ACC112 (cell line): ENCODE results near the gene ADGRD1.

Source experiments
- H2AFZ ChIP-seq: fragments of 200-600 bp; sonication (generic); one replicate; pipeline ENCODE4 v1.6.0; 2017; ENCODE audit warnings: antibody characterized with exemption, low read length; ENCODE audit not compliant: unreplicated experiment
- H3K27ac ChIP-seq: fragments of 200-600 bp; sonication (generic); 2 replicates; pipeline ENCODE4 v1.5.1; 2014; ENCODE audit warnings: low read depth, mild to moderate bottlenecking, antibody characterized with exemption, low read length, moderate library complexity
- H3K27me3 ChIP-seq: fragments of 200-600 bp; sonication (generic); 2 replicates; pipeline ENCODE4 v1.6.1; 2014; ENCODE audit warnings: mild to moderate bottlenecking, antibody characterized with exemption, low read length, moderate library complexity, mixed read lengths; ENCODE audit not compliant: insufficient read depth
- H3K36me3 ChIP-seq: fragments of 200-600 bp; sonication (generic); 2 replicates; pipeline ENCODE4 v1.6.1; 2016; ENCODE audit warnings: mild to moderate bottlenecking, antibody characterized with exemption, low read length, moderate library complexity, mixed read lengths; ENCODE audit not compliant: insufficient read depth
- H3K4me1 ChIP-seq: fragments of 200-600 bp; sonication (generic); one replicate; pipeline ENCODE4 v1.6.1; 2016; ENCODE audit warnings: low read length, mixed read lengths; ENCODE audit not compliant: insufficient read depth, unreplicated experiment, control insufficient read depth
- H3K4me3 ChIP-seq: fragments of 200-600 bp; sonication (generic); 2 replicates; pipeline ENCODE4 v1.5.1; 2014; ENCODE audit warnings: mild to moderate bottlenecking, low read depth, low read length
- H3K79me2 ChIP-seq: fragments of 200-600 bp; sonication (generic); one replicate; pipeline ENCODE4 v1.6.0; 2016; ENCODE audit warnings: low read length; ENCODE audit not compliant: control insufficient read depth, unreplicated experiment, insufficient read depth

Gene ADGRD1

GRCh38 chr12:131139363-131140068, 185.8 kb downstream of the ADGRD1 start:
- no peak overlapping the region for H3K4me3 ChIP-seq
- no peak overlapping the region for H3K27ac ChIP-seq
- no peaks in the 10 kb centered on the region for H3K4me1 ChIP-seq
- no peaks in the 10 kb centered on the region for H3K79me2 ChIP-seq
- H3K27me3 ChIP-seq: no peaks in the 10 kb centered on the region
- no peak overlapping the region for H2AFZ ChIP-seq
- no peaks in the 10 kb centered on the region for H3K36me3 ChIP-seq

GRCh38 chr12:131140069-131140435, 186.3 kb downstream of the ADGRD1 start:
- Histone ChIP-seq H3K27me3 (no peaks in the 10 kb centered on the region), H3K36me3 (no peaks in the 10 kb centered on the region), H3K79me2 (no peaks in the 10 kb centered on the region), H3K4me1 (no peaks in the 10 kb centered on the region), H3K27ac (no peak overlapping the region), H3K4me3 (no peak overlapping the region), H2AFZ (no peak overlapping the region)

- H3K27ac ChIP-seq: no peak overlapping the region
- no peaks in the 10 kb centered on the region for H3K4me1 ChIP-seq
- no peaks in the 10 kb centered on the region for H3K36me3 ChIP-seq
- H3K79me2 ChIP-seq: no peaks in the 10 kb centered on the region
- no peak overlapping the region for H3K4me3 ChIP-seq
- H2AFZ ChIP-seq: no peak overlapping the region
- H3K27me3 ChIP-seq: no peaks in the 10 kb centered on the region
Measured at GRCh38 chr12:131140697-131141096, 187.0 kb downstream of the ADGRD1 start.

- Histone ChIP-seq H3K27me3 (no peaks in the 10 kb centered on the region), H3K36me3 (no peaks in the 10 kb centered on the region), H3K4me3 (no peak overlapping the region), H3K79me2 (no peaks in the 10 kb centered on the region), H3K4me1 (no peaks in the 10 kb centered on the region), H3K27ac (no peak overlapping the region), H2AFZ (no peak overlapping the region)
Measured at GRCh38 chr12:131141514-131141913, 187.8 kb downstream of the ADGRD1 start.

- Histone ChIP-seq H3K27me3 (no peaks in the 10 kb centered on the region), H3K27ac (no peak overlapping the region), H3K4me1 (no peaks in the 10 kb centered on the region), H3K79me2 (no peaks in the 10 kb centered on the region), H3K4me3 (no peak overlapping the region), H3K36me3 (no peaks in the 10 kb centered on the region), H2AFZ (no peak overlapping the region)
Measured at GRCh38 chr12:131142891-131143657, 189.4 kb downstream of the ADGRD1 start.

- no peaks in the 10 kb centered on the region for H3K27me3 ChIP-seq
- H2AFZ ChIP-seq: no peak overlapping the region
- H3K4me1 ChIP-seq: no peaks in the 10 kb centered on the region
- no peak overlapping the region for H3K27ac ChIP-seq
- H3K79me2 ChIP-seq: no peaks in the 10 kb centered on the region
- H3K4me3 ChIP-seq: no peak overlapping the region
- H3K36me3 ChIP-seq: no peaks in the 10 kb centered on the region
Measured at GRCh38 chr12:131146173-131146675, 192.5 kb downstream of the ADGRD1 start.

- no peak overlapping the region for H3K27ac ChIP-seq
- no peaks in the 10 kb centered on the region for H3K79me2 ChIP-seq
- H2AFZ ChIP-seq: no peak overlapping the region
- H3K27me3 ChIP-seq: no peaks in the 10 kb centered on the region
- H3K4me3 ChIP-seq: no peak overlapping the region
- no peaks in the 10 kb centered on the region for H3K36me3 ChIP-seq
- no peaks in the 10 kb centered on the region for H3K4me1 ChIP-seq
Measured at GRCh38 chr12:131147293-131147692, 193.6 kb downstream of the ADGRD1 start.

GRCh38 chr12:131147894-131148293, 194.2 kb downstream of the ADGRD1 start:
- no peaks in the 10 kb centered on the region for H3K79me2 ChIP-seq
- H3K4me3 ChIP-seq: no peak overlapping the region
- H3K27ac ChIP-seq: no peak overlapping the region
- H3K27me3 ChIP-seq: no peaks in the 10 kb centered on the region
- H2AFZ ChIP-seq: no peak overlapping the region
- no peaks in the 10 kb centered on the region for H3K4me1 ChIP-seq
- H3K36me3 ChIP-seq: no peaks in the 10 kb centered on the region

GRCh38 chr12:131151558-131152345, 198.0 kb downstream of the ADGRD1 start:
- Histone ChIP-seq H3K4me3 (no peak overlapping the region), H3K27me3 (no peaks in the 10 kb centered on the region), H3K4me1 (no peaks in the 10 kb centered on the region), H2AFZ (no peak overlapping the region), H3K79me2 (no peaks in the 10 kb centered on the region), H3K27ac (no peak overlapping the region), H3K36me3 (no peaks in the 10 kb centered on the region)

- Histone ChIP-seq H3K27me3 (no peaks in the 10 kb centered on the region), H3K27ac (no peak overlapping the region), H3K36me3 (no peaks in the 10 kb centered on the region), H3K79me2 (no peaks in the 10 kb centered on the region), H3K4me3 (no peak overlapping the region), H2AFZ (no peak overlapping the region), H3K4me1 (no peaks in the 10 kb centered on the region)
Measured at GRCh38 chr12:131152587-131152986, 198.9 kb downstream of the ADGRD1 start.
